ENCODE data around the gene DEPDC1B. TPM values are rescaled to one million over a fixed set of nuclear protein-coding genes. Genes with fewer than 3 reads are reported as not detected.
"Not testable (repeated sequence)": the region's sequence is repeated elsewhere in the genome, so short reads cannot be mapped to it uniquely, and the experiment has no call there.

Gene DEPDC1B
- total RNA-seq, 1 experiment from 2014 or later, result 28.5 TPM

DNA sequence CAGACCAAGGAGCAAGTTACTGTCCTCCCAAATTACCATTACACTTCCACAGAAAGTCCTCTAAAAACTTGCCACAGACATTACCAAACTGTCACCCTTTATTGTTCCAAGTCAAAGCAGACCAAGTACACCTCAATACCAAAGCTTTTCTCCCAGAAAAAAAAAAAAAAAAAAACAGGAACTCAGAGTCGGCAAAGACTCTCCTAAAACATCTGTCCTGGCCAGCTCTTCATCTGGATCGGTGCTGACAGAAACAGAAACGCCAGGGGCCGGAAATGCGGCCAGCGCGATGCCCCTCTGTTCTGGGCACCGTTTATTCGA is 718 bp downstream of the DEPDC1B start:
- no peak for DNase-seq (ENCODE audit: low read depth)

DNA sequence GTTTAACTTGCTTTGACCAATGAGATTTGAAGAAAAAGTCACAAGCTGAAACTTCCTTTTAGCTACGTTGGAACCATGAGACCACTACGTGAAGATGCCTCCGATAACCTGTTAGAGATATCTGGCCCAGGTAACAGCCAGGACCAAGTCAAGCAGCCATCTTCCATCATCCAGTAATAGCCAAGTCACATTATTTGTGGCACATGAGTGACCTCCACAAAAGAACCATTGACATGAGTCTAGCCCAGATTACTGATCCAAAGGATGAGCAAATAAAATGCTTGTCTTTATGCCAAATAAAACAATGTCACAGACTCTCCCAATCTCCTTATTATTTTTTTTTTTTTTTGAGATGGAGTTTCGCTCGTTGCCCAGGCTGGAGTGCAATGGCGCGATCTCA is 1.6 kb downstream of the DEPDC1B start:
- no peak for DNase-seq (ENCODE audit: low read depth)

DNA sequence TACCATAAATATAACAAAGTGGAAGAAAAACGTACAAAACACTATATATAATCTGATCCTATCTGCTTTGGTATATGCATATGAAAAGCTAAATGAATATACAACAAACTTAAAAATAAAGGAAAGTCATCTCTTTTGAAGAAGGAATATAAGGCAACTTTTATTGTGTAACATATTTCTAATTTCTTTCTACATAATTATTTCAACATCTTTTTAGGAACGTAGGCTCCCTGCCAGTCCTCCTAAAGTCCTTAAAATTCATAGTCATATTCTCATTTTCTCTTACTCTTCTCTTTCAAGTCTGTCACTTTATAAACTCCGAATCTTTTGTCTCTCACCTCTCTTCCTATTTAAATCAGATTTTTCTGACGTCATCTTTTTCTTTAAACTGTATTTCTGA is 9.6 kb downstream of the DEPDC1B start:
- DNase-seq (ENCODE audit: low read depth), result no peak

DNA sequence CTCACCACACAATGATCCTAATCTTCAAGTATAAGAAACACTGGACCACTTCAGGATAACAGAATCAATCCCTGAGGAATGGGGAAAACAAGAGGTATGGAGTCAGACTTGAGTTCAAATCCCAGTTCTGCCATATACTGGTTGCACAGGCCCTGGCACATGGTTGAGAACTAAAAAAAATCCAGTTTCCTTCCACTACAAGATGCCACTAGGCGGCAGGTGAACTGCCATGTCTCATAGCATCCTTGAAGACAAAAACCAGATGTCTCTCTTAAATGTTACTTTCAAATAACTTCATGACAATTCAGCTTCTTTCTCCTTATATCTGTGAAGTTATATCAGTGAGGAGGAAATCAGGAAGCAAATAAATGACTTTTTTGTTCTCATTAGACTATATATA is 11.0 kb downstream of the DEPDC1B start:
- no peak for DNase-seq (ENCODE audit: low read depth)

DNA sequence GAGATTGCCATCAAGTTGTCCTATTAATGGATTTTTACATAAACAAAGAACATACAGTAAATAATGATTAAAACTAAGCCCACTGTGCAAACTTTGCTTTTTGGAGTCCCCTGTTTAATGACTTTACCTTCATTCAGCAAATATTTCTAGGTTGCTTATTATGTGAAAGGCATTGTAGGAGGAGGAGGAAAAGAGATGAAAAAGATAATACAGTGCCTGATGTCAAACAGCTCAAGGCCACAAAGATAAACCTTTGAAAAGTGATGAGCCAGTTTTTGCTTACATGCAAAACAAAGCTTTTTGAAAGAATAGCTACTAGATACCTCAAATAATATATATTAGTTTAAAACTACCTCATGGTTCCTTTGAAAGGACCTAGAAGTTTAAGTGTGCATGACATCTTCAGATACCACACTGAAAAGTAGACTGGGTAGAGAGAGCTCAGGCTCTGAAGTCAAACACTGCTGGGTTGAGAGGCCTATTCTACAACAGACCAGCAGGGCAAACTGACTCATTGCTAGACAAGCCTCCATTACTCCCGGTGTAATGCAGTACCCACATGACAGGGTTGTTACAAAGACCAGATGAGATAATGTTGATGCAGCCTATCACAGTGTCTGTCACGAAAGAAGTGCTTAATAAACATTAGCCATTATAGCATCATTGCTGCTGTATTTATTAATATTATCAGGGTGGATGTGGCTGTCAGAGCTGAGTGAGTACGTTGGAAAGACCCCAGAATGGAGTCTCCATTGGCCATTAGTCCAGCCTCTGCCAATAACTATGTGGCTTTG is 11.8 kb downstream of the DEPDC1B start:
- peak; percentile 65 for DNase-seq (ENCODE audit: low read depth)

DNA sequence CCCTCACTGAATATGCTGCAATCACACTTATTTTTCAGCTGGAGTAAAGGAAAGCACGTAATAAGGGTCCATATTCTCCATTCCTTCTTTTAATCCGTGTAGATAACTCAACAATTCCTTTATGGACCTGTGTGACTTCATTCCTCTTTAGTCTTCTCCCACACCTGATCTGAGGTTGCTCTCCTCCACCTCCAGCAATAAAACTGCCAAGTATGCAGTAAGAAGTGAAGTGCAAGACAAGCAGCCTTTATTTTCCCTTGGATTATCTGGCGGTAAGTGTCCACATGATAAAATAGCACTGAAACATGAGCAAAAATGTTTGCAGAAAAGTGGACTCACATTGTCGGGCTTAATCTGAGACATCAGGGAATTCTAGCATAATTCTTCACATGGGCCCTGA is 13.8 kb downstream of the DEPDC1B start:
- no peak for DNase-seq (ENCODE audit: low read depth)

DNA sequence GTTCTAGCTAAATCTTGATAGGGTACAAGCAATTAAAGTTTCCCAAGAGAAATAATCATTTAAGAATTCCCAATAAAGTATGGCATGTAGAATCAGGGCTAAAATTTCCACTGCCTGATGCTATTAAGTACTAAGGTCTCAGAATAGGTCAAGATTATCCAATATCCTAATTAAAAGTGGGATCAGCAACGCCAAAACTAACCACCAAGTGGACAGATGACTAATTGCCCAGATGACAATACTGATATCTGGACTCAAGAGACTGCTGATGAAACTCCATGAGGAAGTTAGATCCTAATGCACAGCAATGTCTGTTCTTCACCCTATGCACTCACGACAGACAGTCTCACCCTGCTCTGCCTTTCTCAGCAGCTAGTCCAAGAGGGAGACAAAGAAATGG is 14.3 kb downstream of the DEPDC1B start:
- no peak for DNase-seq (ENCODE audit: low read depth)

DNA sequence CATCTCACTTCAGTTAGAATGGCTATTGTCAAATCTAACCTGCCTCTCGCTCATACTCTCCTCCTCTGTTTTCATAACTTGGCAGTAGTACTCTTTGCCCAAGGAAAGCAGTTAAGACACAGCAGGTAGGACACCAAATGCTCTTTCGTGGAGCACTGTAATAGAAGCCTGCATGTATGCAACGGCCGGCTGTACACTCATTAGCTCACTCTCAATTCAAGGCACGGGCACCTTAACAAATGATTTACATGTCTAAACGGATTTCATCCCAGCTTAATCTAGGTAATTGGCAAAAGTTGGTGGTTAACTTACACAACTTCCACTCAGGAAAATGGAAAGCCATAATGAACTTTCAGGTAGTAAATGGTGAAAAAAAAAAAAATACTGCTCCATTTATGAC is 14.9 kb downstream of the DEPDC1B start:
- no peak for DNase-seq (ENCODE audit: low read depth)

DNA sequence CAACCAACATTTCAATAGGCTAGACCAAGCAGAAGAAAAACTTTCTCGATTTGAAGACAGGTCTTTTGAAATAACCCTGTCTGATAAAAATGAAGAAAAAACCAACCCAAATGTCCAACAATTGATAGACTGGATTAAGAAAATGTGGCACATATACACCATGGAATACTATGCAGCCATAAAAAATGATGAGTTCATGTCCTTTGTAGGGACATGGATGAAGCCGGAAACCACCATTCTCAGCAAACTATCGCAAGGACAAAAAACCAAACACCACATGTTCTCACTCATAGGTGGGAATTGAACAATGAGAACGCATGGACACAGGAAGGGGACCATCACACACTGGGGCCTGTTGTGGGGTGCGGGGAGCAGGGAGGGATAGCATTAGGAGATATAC is 18.0 kb downstream of the DEPDC1B start:
- not testable (repeated sequence) for DNase-seq (ENCODE audit: low read depth)

DNA sequence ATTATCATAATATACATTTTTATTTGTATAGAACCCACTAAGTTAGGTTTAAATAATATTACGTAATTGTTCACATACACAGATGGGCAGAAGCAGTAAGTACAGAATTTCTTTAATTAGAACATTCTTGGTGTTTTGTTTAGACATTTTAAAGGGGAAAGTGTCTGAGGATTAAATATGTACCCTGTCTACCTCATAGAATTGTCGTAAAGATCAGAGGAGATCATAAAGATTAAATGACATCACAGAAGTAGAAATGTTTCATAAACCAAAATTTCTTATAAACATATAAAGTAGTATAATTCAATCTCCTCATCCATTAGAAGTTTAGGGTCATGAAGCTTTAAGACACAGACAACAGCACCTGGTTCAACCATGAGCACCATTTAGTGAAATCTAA is 20.1 kb downstream of the DEPDC1B start:
- DNase-seq (ENCODE audit: low read depth), result no peak

DNA sequence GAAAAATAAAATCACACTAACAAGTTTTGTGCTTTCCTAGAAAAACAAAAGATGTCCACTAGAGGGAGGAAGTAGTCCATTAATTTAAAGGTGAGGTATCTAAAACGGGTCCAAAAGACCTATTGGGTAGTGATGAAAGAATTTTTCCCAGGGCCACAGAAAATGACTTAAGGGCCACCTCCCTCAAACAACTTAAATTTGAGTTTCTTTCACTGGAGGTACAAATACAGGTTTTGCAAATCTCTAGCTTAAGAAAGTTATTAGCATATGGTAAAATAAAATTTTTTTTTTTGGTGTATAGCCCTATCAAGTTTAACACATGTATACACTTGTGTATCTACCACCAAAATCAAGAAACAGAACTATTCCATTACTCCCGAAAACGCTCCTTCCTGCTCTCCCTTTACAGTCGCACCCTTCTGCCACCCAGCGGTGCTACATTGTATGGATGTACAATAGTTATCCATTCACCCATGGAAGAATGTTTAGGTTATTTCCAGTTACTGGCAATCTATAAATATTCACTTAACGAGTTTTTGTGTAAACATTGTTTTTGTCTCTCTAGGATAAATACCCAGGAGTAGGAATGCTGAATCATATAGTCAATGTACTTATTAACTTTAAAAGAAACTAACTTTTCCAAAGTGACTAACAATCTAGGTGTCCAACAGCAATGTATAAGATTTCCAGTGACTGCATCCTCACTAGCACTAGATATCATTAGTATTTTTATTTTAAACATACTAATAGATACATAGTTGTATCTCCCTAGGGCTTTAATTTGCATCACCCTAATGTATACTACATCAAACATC is 21.9 kb downstream of the DEPDC1B start:
- peak; percentile 41 for DNase-seq (ENCODE audit: low read depth)

DNA sequence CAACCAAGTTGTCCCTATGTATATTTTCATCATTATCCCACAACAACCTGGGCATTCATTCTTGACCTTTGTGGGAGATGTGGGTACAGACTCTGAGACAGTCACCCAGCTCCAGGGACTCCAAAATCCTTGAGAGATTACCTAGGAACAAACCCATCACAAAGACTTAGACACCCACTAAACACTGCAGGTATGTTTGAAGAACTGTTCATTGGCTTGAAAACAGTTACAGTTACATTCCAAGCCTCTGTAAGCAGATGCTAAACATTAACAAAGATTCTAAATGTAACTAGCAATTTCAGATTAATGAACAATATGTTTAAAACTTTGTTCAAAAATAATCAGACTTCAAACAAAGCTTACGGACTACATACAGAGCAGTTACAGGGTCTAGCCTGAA is 24.7 kb downstream of the DEPDC1B start:
- no peak for DNase-seq (ENCODE audit: low read depth)

DNA sequence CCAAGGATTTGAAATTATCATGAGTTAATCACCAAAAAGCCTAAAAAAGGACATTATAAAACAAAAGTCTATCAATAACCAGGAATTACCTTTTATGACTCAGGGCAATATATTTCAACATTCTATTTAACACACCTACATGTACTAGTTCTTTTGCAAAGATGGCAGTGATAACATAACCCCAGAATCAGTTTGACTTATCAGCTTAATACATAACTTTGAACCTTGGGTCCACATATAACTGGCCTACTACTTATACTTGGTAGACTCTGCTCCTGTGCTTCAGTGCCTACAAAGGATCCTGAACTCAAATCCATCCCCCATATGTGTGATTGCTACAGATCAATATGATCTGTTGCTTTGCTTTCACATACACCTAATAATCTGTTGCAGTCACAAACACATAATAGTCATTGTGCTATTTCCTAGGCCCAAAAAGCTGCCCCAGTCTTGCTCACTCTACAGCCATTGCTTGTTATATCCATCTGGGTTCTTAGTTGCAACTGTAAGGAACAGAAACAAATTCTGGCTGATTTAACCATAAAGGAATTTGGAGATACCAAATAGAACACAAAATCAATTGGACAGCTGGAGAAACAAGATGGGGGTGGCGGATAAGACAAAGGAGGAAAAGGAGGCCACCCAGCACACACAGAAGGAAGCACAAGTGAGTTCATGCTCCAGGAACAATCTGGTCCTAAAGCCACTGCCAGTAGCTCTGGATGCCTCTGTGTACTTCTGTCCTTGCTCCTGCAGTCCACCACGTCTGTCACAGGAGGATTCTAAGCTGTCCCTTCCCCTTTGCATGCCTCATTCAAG is 25.5 kb downstream of the DEPDC1B start:
- DNase-seq (ENCODE audit: low read depth), result no peak

DNA sequence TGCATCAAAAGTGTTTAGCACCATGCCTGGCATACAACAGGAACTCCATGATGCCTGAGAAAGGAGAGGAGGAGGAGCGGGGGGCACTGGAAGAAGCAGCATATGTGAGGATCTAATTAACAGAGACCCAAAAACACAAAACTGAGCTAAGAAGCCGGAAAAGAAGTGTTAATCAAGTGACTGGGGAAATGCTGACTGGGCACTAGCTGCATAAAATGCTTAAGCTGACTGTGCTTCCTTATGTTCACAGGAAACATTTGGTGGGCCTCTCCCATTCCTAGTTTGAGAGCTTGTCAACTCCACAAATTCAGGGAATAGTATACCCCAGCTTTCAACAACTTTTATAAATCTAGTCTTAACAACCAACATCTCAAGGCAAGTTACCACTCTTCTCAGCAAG is 26.6 kb downstream of the DEPDC1B start:
- DNase-seq (ENCODE audit: low read depth), result no peak

DNA sequence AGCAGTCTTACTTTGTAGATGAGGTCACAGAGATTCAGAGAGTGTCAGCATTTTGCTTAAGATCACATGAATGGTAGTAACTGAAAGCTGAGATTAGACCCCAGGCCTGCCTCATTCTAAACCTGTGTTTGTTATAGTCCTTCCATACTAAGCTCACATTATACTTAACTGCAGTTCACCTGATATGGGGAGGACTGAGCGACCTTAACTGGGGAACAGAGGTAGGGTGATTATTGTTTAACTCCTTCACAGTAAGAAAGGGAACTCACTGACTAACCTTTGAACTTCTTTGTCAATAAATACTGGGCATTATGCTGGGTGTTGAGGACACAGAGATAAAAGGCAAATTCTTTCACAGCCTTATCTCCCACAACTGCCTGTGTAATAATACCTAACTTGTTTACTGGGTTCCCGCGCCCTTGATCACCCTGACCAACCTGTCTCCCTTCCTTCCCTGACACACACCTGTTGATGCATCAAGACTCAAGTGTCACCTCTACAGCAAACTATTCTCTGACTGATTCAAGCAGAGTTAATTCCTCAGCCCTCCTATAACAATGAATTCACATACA is 27.2 kb downstream of the DEPDC1B start:
- no peak for DNase-seq (ENCODE audit: low read depth)

DNA sequence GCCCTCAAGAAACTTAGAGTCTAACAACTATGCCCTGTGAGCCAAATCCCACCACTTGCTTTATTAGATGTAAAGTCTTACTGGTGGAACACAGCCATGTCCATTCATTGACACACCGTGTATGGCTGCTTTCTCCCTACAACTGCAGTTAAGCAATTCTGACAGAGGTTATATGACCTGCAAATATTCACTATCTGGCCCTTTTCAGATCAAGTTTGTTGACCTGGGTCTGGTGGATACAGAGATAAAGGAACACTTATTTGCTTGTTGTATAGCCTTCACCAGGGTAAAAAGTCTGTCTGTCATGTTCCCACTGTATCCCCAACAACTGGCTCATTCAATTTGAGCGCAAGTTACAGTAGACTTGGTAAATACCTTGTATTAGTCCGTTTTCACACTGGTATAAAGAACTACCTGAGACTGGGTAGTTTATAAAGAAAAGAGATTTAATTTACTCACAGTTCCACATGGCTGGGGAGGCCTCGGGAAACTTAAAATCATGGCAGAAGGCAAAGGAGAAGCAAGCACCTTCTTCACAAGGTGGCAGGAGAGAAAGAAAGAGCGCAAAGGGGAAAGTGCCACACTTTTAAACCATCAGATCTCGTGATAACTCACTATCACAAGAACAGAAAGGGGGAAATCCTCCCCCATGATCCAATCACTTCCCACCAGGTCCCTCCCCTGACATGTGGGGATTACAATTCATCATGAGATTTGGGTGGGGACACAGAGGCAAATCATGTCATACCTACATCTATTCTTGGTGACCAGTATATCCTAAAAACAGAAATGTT is 27.9 kb downstream of the DEPDC1B start:
- no peak for DNase-seq (ENCODE audit: low read depth)

DNA sequence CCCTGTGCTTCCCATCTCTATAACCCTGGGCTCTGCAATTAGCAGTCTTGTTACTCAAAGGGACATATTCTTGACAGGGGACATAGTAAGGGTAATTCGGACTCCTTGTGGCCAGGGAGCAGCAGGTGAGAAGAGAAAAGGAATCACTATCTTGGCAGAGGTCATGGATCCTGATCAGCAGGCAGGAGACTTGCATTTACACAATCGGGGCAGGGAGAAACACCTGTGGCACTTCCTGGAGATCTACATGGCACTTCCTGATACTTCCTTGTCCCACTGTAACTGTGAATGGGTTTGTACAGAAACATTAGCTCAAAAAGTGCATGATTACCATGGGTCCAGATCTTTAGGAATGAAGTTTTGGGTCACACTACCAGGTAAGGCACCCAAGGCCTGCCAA is 29.2 kb downstream of the DEPDC1B start:
- DNase-seq (ENCODE audit: low read depth), result no peak

DNA sequence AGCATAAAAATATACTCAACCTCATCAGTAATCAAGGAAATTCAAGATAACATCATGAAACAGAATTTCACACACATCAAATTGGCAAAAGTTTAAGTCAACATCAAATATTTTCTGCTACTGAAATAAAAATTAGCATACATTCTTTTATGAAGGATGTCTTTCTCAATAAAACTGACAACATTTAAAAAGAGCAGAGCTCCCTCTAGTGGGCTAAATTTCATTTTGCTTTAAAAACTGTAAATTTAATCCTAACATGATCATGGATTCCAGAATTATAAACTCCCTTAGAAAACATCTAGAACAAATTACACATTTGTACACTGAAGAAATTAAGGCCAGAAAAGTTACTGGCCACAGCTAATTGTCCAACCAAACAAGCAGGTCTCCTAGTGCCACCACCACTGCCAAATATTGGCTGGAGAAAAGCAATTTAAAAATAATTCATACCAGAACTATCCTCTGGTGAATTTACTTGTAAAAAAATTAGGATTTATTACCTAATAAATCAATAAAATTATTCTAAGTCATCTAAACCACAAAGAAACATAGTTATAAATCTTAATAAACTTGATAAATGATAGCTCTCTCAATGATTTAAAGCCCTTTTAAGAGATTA is 31.2 kb downstream of the DEPDC1B start:
- peak; percentile 26 for DNase-seq (ENCODE audit: low read depth)

DNA sequence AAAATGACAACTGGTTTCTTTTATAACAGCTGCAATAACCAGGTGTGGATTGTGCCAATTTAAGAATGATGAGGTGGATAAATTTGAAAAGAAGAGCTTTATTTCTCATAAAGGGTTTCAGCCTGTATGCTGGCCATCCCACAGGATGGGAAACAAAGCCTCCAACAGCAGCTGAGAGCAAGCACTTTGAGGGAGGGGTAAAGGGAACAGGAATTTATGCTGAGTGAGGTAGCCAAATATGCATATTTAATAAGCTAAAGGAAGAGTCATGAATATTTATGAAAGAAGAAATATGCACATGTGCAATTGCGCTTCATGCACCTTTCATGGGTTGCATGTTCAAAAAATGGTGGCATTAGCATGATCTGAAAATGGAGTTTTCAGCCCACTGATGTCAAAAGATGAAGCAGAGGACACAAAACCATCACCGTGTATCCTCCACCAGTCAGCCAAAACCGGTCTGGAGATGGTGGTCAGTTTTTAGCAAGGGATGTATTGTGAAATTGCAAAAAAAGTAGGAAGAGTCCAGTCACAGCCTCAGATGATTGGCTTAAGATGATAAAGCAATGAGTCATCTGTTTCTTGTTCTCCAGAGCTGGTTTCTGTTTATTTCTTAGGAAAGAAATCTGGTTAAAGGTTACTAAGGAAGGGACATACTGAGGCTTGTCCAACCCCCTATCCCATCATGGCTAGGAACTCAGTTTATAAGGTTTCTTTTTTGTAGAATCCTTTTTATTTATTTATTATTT is 47.9 kb downstream of the DEPDC1B start:
- DNase-seq (ENCODE audit: low read depth), result peak; percentile 81

DNA sequence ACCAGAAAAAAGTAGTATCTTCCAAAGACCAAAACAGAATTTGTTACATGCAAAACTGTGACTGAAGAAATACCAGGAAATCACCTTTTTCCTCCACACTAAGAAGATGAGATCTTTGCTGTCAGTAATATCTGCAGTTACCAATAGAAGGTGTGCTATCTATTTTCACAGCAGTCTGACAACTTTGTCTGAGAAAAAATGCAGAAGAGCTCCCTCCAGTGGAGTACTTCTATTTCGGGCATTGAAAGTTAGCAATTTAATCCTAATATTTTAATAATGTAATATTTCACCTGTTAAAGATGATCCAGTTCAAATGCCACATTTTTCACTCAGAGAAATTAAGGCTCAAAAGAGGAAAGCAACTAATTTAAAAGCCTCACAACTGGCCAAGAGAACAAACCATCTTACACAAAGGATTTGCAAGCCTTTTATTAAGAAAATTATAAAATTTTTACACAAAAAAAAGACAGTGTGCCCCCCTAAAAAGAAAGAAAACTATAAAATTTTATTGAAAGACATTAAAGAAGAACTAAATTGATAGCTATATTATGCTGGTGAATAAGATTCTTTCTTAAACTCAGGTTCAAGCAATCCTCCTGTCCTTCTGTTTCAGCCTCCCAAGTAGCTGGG is 50.6 kb downstream of the DEPDC1B start:
- DNase-seq (ENCODE audit: low read depth), result peak; percentile 36
